WTC11 (cell line): ENCODE measurements around the gene TIMM23B.
"Not testable (repeated sequence)": the region's sequence is repeated elsewhere in the genome, so short reads cannot be mapped to it uniquely, and the experiment has no call there.

Experiments used
- JAZF1 ChIP-seq: fragments of 250-450 bp; sonication (Bioruptor Pico); IDR thresholded peaks from 2 replicates; pipeline ENCODE4 v1.9.0; 2021; ENCODE audit warnings: moderate library complexity, mild to moderate bottlenecking, inconsistent platforms
- ZNF121 ChIP-seq: sonication (generic); formaldehyde crosslinking; IDR thresholded peaks from 2 replicates; pipeline ENCODE4 v1.8.0; 2023; ENCODE audit warnings: missing genetic modification reagents

DNA sequence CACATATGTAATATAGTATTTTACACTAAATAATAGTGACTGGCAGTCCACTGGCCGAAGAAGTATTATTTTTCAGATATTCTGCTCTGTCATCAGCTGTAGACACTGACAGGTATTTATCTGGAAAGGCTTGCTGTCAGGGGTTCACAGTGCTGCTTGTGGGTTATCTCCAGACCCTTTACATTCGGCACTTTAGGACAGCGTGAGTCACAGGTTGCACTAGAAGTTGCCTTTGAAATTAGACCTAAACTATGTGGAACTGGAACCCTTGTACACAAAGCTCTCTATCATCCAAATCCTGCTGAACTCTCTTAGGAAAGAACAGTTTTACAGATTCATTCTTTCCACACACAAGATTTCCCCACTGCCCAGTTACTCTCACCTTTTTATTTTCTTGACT, 30.2 kb downstream of the TIMM23B start:
- not testable (repeated sequence) for TF ChIP-seq JAZF1, ZNF121 (CRISPR knock-in tag)
